Measurements from ENCODE around the gene MAP1LC3A. TPM values are rescaled to one million over a fixed set of nuclear protein-coding genes. Genes with fewer than 3 reads are reported as not detected.

The MAP1LC3A gene
- polyA plus RNA-seq, 4 donors = 35.0 to 83.6 (median 53.6) TPM

GRCh38 chr20:34524426-34524825 is 34.1 kb upstream of the MAP1LC3A start:
- peaks cover 6 to 57% (median 8%) of the 10 kb centered on the region in 3 donors for H3K36me3 ChIP-seq (ENCODE audit: control insufficient read depth in 3 of 3, insufficient read depth in 2 of 3, low read depth in 1 of 3, low read length in 3 of 3)
- H3K4me3 ChIP-seq (ENCODE audit: low read depth in 1 of 3, low read length in 3 of 3) = no peak overlapping the region
- H3K27ac ChIP-seq (ENCODE audit: low read depth in 1 of 3, low read length in 2 of 3) = peak overlapping the region in 1 of 3 donors; percentile 6
- no peaks in the 10 kb centered on the region for H3K27me3 ChIP-seq (ENCODE audit: control insufficient read depth in 3 of 3, insufficient read depth in 3 of 3, low read length in 3 of 3)
- no peak for FAIRE-seq
- 91 to 93% (median 93%) methylated on average over 11 of the region's 11 CpGs for WGBS, 3 donors
- DNase-seq = no peak
- no peaks in the 10 kb centered on the region for H3K9me3 ChIP-seq (ENCODE audit: control insufficient read depth in 2 of 2, insufficient read depth in 1 of 2, low read depth in 1 of 2, low read length in 1 of 2)
- peaks cover 3 to 33% (median 7%) of the 10 kb centered on the region in 3 donors for H3K4me1 ChIP-seq (ENCODE audit: control insufficient read depth in 3 of 3, insufficient read depth in 2 of 3, low read depth in 1 of 3, low read length in 2 of 3)

- Histone ChIP-seq H3K4me1 (ENCODE audit: control insufficient read depth in 3 of 3, insufficient read depth in 2 of 3, low read depth in 1 of 3, low read length in 2 of 3) (peaks cover 3 to 33% (median 7%) of the 10 kb centered on the region in 3 donors), H3K36me3 (ENCODE audit: control insufficient read depth in 3 of 3, insufficient read depth in 2 of 3, low read depth in 1 of 3, low read length in 3 of 3) (peaks cover 6 to 62% (median 13%) of the 10 kb centered on the region in 3 donors), H3K27me3 (ENCODE audit: control insufficient read depth in 3 of 3, insufficient read depth in 3 of 3, low read length in 3 of 3) (no peaks in the 10 kb centered on the region), H3K27ac (ENCODE audit: low read depth in 1 of 3, low read length in 2 of 3) (peak overlapping the region; percentile 73 to 85 (median 82)), H3K4me3 (ENCODE audit: low read depth in 1 of 3, low read length in 3 of 3) (no peak overlapping the region), H3K9me3 (ENCODE audit: control insufficient read depth in 2 of 2, insufficient read depth in 1 of 2, low read depth in 1 of 2, low read length in 1 of 2) (no peaks in the 10 kb centered on the region)
- DNase-seq = no peak
- FAIRE-seq = no peak
- WGBS, 3 donors = 75 to 82% (median 80%) methylated on average over 7 of the region's 7 CpGs
These were observed 33.2 kb upstream of the MAP1LC3A start for GRCh38 chr20:34525342-34525708.

DNA sequence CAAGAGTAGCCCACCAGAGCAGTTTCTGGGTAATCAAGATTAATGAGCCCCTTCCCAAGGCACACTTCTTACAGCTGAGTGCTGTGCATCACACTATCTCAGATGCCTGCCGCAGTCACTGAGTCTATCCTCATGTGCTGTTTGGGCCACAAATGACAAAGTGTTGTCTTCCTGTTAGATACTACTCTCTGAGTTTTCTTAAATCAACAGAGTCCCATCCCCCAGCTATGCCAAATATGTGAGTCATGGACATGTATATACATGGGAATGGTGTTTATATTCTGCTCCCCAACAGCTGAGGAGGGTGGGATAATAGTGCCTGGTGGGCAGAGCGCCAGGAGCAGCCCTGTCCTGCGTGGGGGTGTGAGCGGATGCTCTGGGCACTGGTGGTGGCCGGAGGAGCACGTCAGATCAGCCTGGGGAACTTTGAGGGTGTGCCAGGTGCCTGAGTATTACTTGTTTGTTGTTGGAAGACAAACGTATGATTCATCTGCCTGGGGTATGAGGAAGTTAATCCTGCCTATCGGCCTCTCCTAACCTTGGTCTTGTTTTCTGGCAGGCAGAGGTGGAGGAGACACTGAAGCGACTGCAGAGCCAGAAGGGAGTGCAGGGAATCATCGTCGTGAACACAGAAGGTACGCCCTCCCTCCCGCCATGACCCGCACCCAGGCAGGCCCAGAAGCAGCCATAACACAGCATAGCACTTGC is 32.7 kb upstream of the MAP1LC3A start:
- Histone ChIP-seq H3K9me3 (ENCODE audit: control insufficient read depth in 2 of 2, insufficient read depth in 1 of 2, low read depth in 1 of 2, low read length in 1 of 2) (no peaks in the 10 kb centered on the region), H3K4me3 (ENCODE audit: low read depth in 1 of 3, low read length in 3 of 3) (no peak overlapping the region), H3K4me1 (ENCODE audit: control insufficient read depth in 3 of 3, insufficient read depth in 2 of 3, low read depth in 1 of 3, low read length in 2 of 3) (peaks cover 3 to 33% (median 9%) of the 10 kb centered on the region in 3 donors), H3K36me3 (ENCODE audit: control insufficient read depth in 3 of 3, insufficient read depth in 2 of 3, low read depth in 1 of 3, low read length in 3 of 3) (peaks cover 10 to 68% (median 13%) of the 10 kb centered on the region in 3 donors), H3K27me3 (ENCODE audit: control insufficient read depth in 3 of 3, insufficient read depth in 3 of 3, low read length in 3 of 3) (no peaks in the 10 kb centered on the region), H3K27ac (ENCODE audit: low read depth in 1 of 3, low read length in 2 of 3) (peak overlapping the region; percentile 73 to 85 (median 82))
- DNase-seq (peak; percentile 84 to 96), FAIRE-seq (no peak)
- WGBS, 3 donors = 15 to 44% (median 33%) methylated on average over 14 of the region's 14 CpGs

DNA sequence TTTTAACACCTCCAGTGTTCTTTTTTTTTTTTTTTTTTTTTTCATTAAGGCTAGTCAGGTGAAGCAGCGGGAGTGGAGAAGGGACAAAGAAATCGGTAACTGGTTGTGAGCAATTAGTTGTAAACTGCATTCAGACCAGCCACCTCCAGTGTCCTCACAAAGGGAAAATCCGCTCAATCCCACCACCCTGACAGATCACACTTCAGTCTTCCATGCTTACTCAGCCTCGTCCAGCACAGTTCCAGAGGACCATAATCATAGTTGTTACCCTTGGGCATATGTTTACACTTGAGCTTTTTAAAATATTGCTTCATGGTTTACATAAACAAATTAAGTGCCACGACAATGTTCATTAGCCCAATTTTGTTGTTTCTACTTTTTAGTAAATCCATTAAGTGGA is 32.1 kb upstream of the MAP1LC3A start:
- DNase-seq (no peak), FAIRE-seq (no peak)
- WGBS, 3 donors = 49 to 66% (median 63%) methylated on average over 5 of the region's 5 CpGs
- no peaks in the 10 kb centered on the region for H3K9me3 ChIP-seq (ENCODE audit: control insufficient read depth in 2 of 2, insufficient read depth in 1 of 2, low read depth in 1 of 2, low read length in 1 of 2)
- H3K36me3 ChIP-seq (ENCODE audit: control insufficient read depth in 3 of 3, insufficient read depth in 2 of 3, low read depth in 1 of 3, low read length in 3 of 3) = peaks cover 11 to 72% (median 13%) of the 10 kb centered on the region in 3 donors
- no peaks in the 10 kb centered on the region for H3K27me3 ChIP-seq (ENCODE audit: control insufficient read depth in 3 of 3, insufficient read depth in 3 of 3, low read length in 3 of 3)
- H3K4me1 ChIP-seq (ENCODE audit: control insufficient read depth in 3 of 3, insufficient read depth in 2 of 3, low read depth in 1 of 3, low read length in 2 of 3) = peaks cover 3 to 33% (median 10%) of the 10 kb centered on the region in 3 donors
- H3K4me3 ChIP-seq (ENCODE audit: low read depth in 1 of 3, low read length in 3 of 3) = no peak overlapping the region
- peak overlapping the region; percentile 73 to 85 (median 82) for H3K27ac ChIP-seq (ENCODE audit: low read depth in 1 of 3, low read length in 2 of 3)

DNA sequence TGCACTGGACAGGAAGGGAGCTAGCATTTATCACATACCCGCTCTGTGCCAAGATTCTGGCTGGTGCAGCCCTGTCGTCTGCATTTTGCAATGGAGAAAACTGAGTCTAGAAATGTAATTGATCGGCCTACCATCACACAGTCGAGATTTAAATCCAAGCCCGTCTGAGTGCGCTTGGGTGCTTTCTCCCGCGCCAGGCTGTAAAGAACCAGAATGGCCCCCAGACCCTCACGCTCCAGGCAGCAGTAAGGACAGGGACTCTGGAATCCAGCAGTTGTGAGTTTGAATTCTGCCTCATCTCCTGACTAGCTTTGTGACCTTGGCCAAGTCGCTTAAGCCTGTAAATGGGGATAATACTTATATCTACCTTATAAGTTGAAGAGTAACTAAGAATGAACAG is 31.5 kb upstream of the MAP1LC3A start:
- H3K9me3 ChIP-seq (ENCODE audit: control insufficient read depth in 2 of 2, insufficient read depth in 1 of 2, low read depth in 1 of 2, low read length in 1 of 2) = no peaks in the 10 kb centered on the region
- DNase-seq = no peak
- peak overlapping the region in 2 of 3 donors; percentile 82 to 85 for H3K27ac ChIP-seq (ENCODE audit: low read depth in 1 of 3, low read length in 2 of 3)
- H3K36me3 ChIP-seq (ENCODE audit: control insufficient read depth in 3 of 3, insufficient read depth in 2 of 3, low read depth in 1 of 3, low read length in 3 of 3) = peaks cover 11 to 72% (median 15%) of the 10 kb centered on the region in 3 donors
- no peaks in the 10 kb centered on the region for H3K27me3 ChIP-seq (ENCODE audit: control insufficient read depth in 3 of 3, insufficient read depth in 3 of 3, low read length in 3 of 3)
- peaks cover 3 to 32% (median 10%) of the 10 kb centered on the region in 3 donors for H3K4me1 ChIP-seq (ENCODE audit: control insufficient read depth in 3 of 3, insufficient read depth in 2 of 3, low read depth in 1 of 3, low read length in 2 of 3)
- no peak for FAIRE-seq
- WGBS, 3 donors = 83 to 91% (median 84%) methylated on average over 10 of the region's 10 CpGs
- no peak overlapping the region for H3K4me3 ChIP-seq (ENCODE audit: low read depth in 1 of 3, low read length in 3 of 3)

DNA sequence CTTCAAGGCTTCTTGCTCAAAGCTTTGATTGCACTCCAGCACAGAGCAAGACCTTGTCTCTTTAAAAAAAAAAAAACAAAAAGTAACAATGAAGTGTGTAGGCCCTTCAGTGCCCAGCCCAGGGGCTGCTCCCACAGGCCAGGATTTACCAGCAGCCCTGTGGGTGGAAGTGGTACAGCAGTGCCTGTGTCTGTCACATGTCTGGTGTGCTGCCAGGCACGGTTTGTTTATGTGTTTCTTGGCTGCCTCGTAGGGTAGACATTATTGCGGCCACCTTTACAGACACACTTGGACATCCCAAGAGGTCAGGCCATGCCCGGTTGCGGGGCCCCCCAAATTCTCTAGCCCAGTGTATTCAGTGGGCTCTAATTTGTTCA is 29.6 kb upstream of the MAP1LC3A start:
- peaks cover 0 to 18% (median 3%) of the 10 kb centered on the region in 3 donors for H3K4me1 ChIP-seq (ENCODE audit: control insufficient read depth in 3 of 3, insufficient read depth in 2 of 3, low read depth in 1 of 3, low read length in 2 of 3)
- no peak for DNase-seq

GRCh38 chr20:34529742-34530141 is 28.8 kb upstream of the MAP1LC3A start:
- FAIRE-seq (no peak), DNase-seq (no peak)
- 85 to 98% (median 91%) methylated on average over 3 of the region's 3 CpGs for WGBS, 3 donors
- Histone ChIP-seq H3K4me1 (ENCODE audit: control insufficient read depth in 3 of 3, insufficient read depth in 2 of 3, low read depth in 1 of 3, low read length in 2 of 3) (peaks cover 0 to 18% (median 3%) of the 10 kb centered on the region in 3 donors), H3K27me3 (ENCODE audit: control insufficient read depth in 3 of 3, insufficient read depth in 3 of 3, low read length in 3 of 3) (no peaks in the 10 kb centered on the region), H3K27ac (ENCODE audit: low read depth in 1 of 3, low read length in 2 of 3) (no peak overlapping the region), H3K36me3 (ENCODE audit: control insufficient read depth in 3 of 3, insufficient read depth in 2 of 3, low read depth in 1 of 3, low read length in 3 of 3) (peaks cover 15 to 90% (median 25%) of the 10 kb centered on the region in 3 donors), H3K9me3 (ENCODE audit: control insufficient read depth in 2 of 2, insufficient read depth in 1 of 2, low read depth in 1 of 2, low read length in 1 of 2) (no peaks in the 10 kb centered on the region), H3K4me3 (ENCODE audit: low read depth in 1 of 3, low read length in 3 of 3) (no peak overlapping the region)

More for the DNA sequence above, 29.6 kb upstream of the MAP1LC3A start:
- no peaks in the 10 kb centered on the region for H3K9me3 ChIP-seq (ENCODE audit: control insufficient read depth in 2 of 2, insufficient read depth in 1 of 2, low read depth in 1 of 2, low read length in 1 of 2)
- H3K36me3 ChIP-seq (ENCODE audit: control insufficient read depth in 3 of 3, insufficient read depth in 2 of 3, low read depth in 1 of 3, low read length in 3 of 3) = peaks cover 15 to 82% (median 18%) of the 10 kb centered on the region in 3 donors
- H3K27ac ChIP-seq (ENCODE audit: low read depth in 1 of 3, low read length in 2 of 3) = no peak overlapping the region
- no peak overlapping the region for H3K4me3 ChIP-seq (ENCODE audit: low read depth in 1 of 3, low read length in 3 of 3)
- WGBS, 3 donors = 58 to 67% (median 67%) methylated on average over 5 of the region's 5 CpGs
- no peak for FAIRE-seq
- no peaks in the 10 kb centered on the region for H3K27me3 ChIP-seq (ENCODE audit: control insufficient read depth in 3 of 3, insufficient read depth in 3 of 3, low read length in 3 of 3)

- FAIRE-seq = no peak
- DNase-seq = no peak
- Histone ChIP-seq H3K9me3 (ENCODE audit: control insufficient read depth in 2 of 2, insufficient read depth in 1 of 2, low read depth in 1 of 2, low read length in 1 of 2) (no peaks in the 10 kb centered on the region), H3K4me1 (ENCODE audit: control insufficient read depth in 3 of 3, insufficient read depth in 2 of 3, low read depth in 1 of 3, low read length in 2 of 3) (peaks cover 0 to 14% (median 3%) of the 10 kb centered on the region in 3 donors), H3K4me3 (ENCODE audit: low read depth in 1 of 3, low read length in 3 of 3) (no peak overlapping the region), H3K27me3 (ENCODE audit: control insufficient read depth in 3 of 3, insufficient read depth in 3 of 3, low read length in 3 of 3) (no peaks in the 10 kb centered on the region), H3K27ac (ENCODE audit: low read depth in 1 of 3, low read length in 2 of 3) (no peak overlapping the region), H3K36me3 (ENCODE audit: control insufficient read depth in 3 of 3, insufficient read depth in 2 of 3, low read depth in 1 of 3, low read length in 3 of 3) (peaks cover 15 to 91% (median 26%) of the 10 kb centered on the region in 3 donors)
- 78 to 82% (median 81%) methylated on average over 5 of the region's 5 CpGs for WGBS, 3 donors
These were observed 28.2 kb upstream of the MAP1LC3A start for GRCh38 chr20:34530342-34530741.

All from small intestine (tissue), 7 donors.